ENCODE measurements around the gene TRIO. TPM values are rescaled to one million over a fixed set of nuclear protein-coding genes. Genes with fewer than 3 reads are reported as not detected.
"Not testable (repeated sequence)": the region's sequence is repeated elsewhere in the genome, so short reads cannot be mapped to it uniquely, and the experiment has no call there.

TRIO gene
- total RNA-seq, 1 donor from 2014 or later = 76.8 TPM

- no peak for DNase-seq (ENCODE audit: low read depth in 2 of 2)
Observed at GRCh38 chr5:14528926-14529325, 385.8 kb downstream of the TRIO start.

- DNase-seq (ENCODE audit: low read depth in 2 of 2) = no peak
Observed at GRCh38 chr5:14531668-14532067, 388.5 kb downstream of the TRIO start.

- DNase-seq (ENCODE audit: low read depth in 2 of 2) = no peak
Observed at GRCh38 chr5:14532180-14532579, 389.0 kb downstream of the TRIO start.

GRCh38 chr5:14534773-14535172, 391.6 kb downstream of the TRIO start:
- no peak for DNase-seq (ENCODE audit: low read depth in 2 of 2)

GRCh38 chr5:14545308-14545707, 402.2 kb downstream of the TRIO start:
- no peak for DNase-seq (ENCODE audit: low read depth in 2 of 2)

- DNase-seq (ENCODE audit: low read depth in 2 of 2) = no peak
Observed at GRCh38 chr5:14545862-14546261, 402.7 kb downstream of the TRIO start.

- no peak for DNase-seq (ENCODE audit: low read depth in 2 of 2)
Observed at GRCh38 chr5:14547666-14548065, 404.5 kb downstream of the TRIO start.

- no peak for DNase-seq (ENCODE audit: low read depth in 2 of 2)
Observed at GRCh38 chr5:14551211-14551610, 408.1 kb downstream of the TRIO start.

- no peak for DNase-seq (ENCODE audit: low read depth in 2 of 2)
Observed at GRCh38 chr5:14552017-14552416, 408.9 kb downstream of the TRIO start.

- not testable (repeated sequence) for DNase-seq (ENCODE audit: low read depth in 2 of 2)
Observed at GRCh38 chr5:14554288-14554687, 411.1 kb downstream of the TRIO start.

GRCh38 chr5:14556015-14556414, 412.9 kb downstream of the TRIO start:
- DNase-seq (ENCODE audit: low read depth in 2 of 2) = no peak

- DNase-seq (ENCODE audit: low read depth in 2 of 2) = no peak
Observed at GRCh38 chr5:14557203-14557770, 414.1 kb downstream of the TRIO start.

GRCh38 chr5:14557791-14558415, 414.8 kb downstream of the TRIO start:
- DNase-seq (ENCODE audit: low read depth in 2 of 2) = no peak

Other genes with a start within 250 kb of the TRIO start
- gene DNAH5, start 198.7 kb upstream of the TRIO start, total RNA-seq = 0.13 TPM in 2 replicates